AG04450 (cell line): ENCODE measurements around the gene EIPR1. TPM values are rescaled to one million over a fixed set of nuclear protein-coding genes. Genes with fewer than 3 reads are reported as not detected.

ENCODE experiments used
- CTCF ChIA-PET: fragments of 300-600, 350-600 bp; formaldehyde crosslinking; extraction: SDS; loops from one replicate; lab custom pipeline; 2022; ENCODE audit warnings: antibody characterized with exemption, inconsistent platforms; lab: Charles Lee
- POLR2A ChIA-PET: fragments of 350-600 bp; formaldehyde crosslinking; extraction: SDS; loops from one replicate; lab custom pipeline; 2021; ENCODE audit warnings: antibody characterized with exemption, inconsistent platforms; lab: Yijun Ruan, JAX
- DNase-seq: peaks from one replicate; pipeline ENCODE4 v3.0.0-alpha.2; 2011; ENCODE audit warnings: low read depth, low spot score
- H3K27ac ChIP-seq: one replicate; pipeline ENCODE4 v1.5.1; 2012; ENCODE audit warnings: low read depth, low read length, control low read depth
- H3K27me3 ChIP-seq: one replicate; pipeline ENCODE4 v1.6.0; 2012; ENCODE audit warnings: low read length; ENCODE audit not compliant: control insufficient read depth, insufficient read depth
- H3K4me3 ChIP-seq: 2 replicates; pipeline ENCODE4 v1.5.1; 2011; ENCODE audit warnings: mild to moderate bottlenecking, low read depth, low read length, control low read depth
- H3K9me3 ChIP-seq: 2 replicates; pipeline ENCODE4 v1.5.1; 2012; ENCODE audit warnings: low read length; ENCODE audit not compliant: control insufficient read depth, insufficient read depth
- CTCF ChIP-seq: IDR thresholded peaks from 2 replicates; pipeline ENCODE4 v1.5.1; 2011; ENCODE audit warnings: low read depth, low read length, control low read depth, inconsistent platforms
- polyA plus RNA-seq: library from polyadenylated mRNA; depleted of rRNA; stranded (reverse); fragments of >200 nt; gene quantifications from 2 replicates; pipeline ENCODE4 v1.2.3, GENCODE V29; 2011

Gene EIPR1
- polyA plus RNA-seq, 1 experiment, result 33.2 TPM

- no peak for TF ChIP-seq CTCF
- CTCF ChIA-PET, result no interaction called here
Observed at GRCh38 chr2:3238951-3239841, 138.4 kb downstream of the EIPR1 start.

GRCh38 chr2:3236300-3237045 lies 141.1 kb downstream of the EIPR1 start:
- no peaks in the 10 kb centered on the region for H3K27me3 ChIP-seq
- TF ChIP-seq CTCF, result no peak
- CTCF ChIA-PET, result no interaction called here
- no peak overlapping the region for H3K27ac ChIP-seq
- H3K4me3 ChIP-seq, result no peak overlapping the region
- H3K9me3 ChIP-seq, result no peaks in the 10 kb centered on the region
- DNase-seq, result no peak
- POLR2A ChIA-PET, result no interaction called here

More at GRCh38 chr2:3238951-3239841, 138.4 kb downstream of the EIPR1 start:
- Histone ChIP-seq H3K27me3 (no peaks in the 10 kb centered on the region), H3K9me3 (no peaks in the 10 kb centered on the region), H3K27ac (no peak overlapping the region), H3K4me3 (no peak overlapping the region)
- no peak for DNase-seq
- POLR2A ChIA-PET, result no interaction called here

- no peaks in the 10 kb centered on the region for H3K27me3 ChIP-seq
- H3K4me3 ChIP-seq, result no peak overlapping the region
- no peak overlapping the region for H3K27ac ChIP-seq
- POLR2A ChIA-PET, result no interaction called here
- H3K9me3 ChIP-seq, result no peaks in the 10 kb centered on the region
- CTCF ChIA-PET, result interaction anchor here (1.0 kb wide), 1 partner anchor 17 kb away, joined by 3 read pairs; no protein-coding TSS in a partner anchor
- no peak for TF ChIP-seq CTCF
- DNase-seq, result no peak
Observed at GRCh38 chr2:3233877-3234276, 143.7 kb downstream of the EIPR1 start.

GRCh38 chr2:3229221-3229620 lies 148.4 kb downstream of the EIPR1 start:
- Histone ChIP-seq H3K4me3 (no peak overlapping the region), H3K9me3 (no peaks in the 10 kb centered on the region), H3K27ac (no peak overlapping the region), H3K27me3 (no peaks in the 10 kb centered on the region)
- TF ChIP-seq CTCF, result no peak
- DNase-seq, result no peak
- CTCF ChIA-PET, result no interaction called here
- POLR2A ChIA-PET, result no interaction called here

GRCh38 chr2:3224681-3225080 lies 152.9 kb downstream of the EIPR1 start:
- POLR2A ChIA-PET, result no interaction called here
- CTCF ChIA-PET, result no interaction called here
- TF ChIP-seq CTCF, result no peak
- DNase-seq, result no peak
- Histone ChIP-seq H3K27ac (no peak overlapping the region), H3K27me3 (no peaks in the 10 kb centered on the region), H3K9me3 (peaks cover 6% of the 10 kb centered on the region), H3K4me3 (no peak overlapping the region)
